Mucosa of stomach (tissue), 1 donor: Measurements from ENCODE around the gene ALPL.

ENCODE experiments used
- H3K27me3 ChIP-seq: one replicate; pipeline ENCODE4 v1.7.0; 2013; ENCODE audit warnings: mild to moderate bottlenecking, low read length; ENCODE audit not compliant: control insufficient read depth, insufficient read depth
- H3K36me3 ChIP-seq: one replicate; pipeline ENCODE4 v1.7.0; 2013; ENCODE audit warnings: low read length; ENCODE audit not compliant: control insufficient read depth, insufficient read depth
- H3K4me1 ChIP-seq: one replicate; pipeline ENCODE4 v1.7.0; 2013; ENCODE audit warnings: mild to moderate bottlenecking, low read length; ENCODE audit not compliant: control insufficient read depth, insufficient read depth
- H3K4me3 ChIP-seq: one replicate; pipeline ENCODE4 v1.7.0; 2013; ENCODE audit warnings: low read length
- H3K9ac ChIP-seq: one replicate; pipeline ENCODE4 v1.7.0; 2013; ENCODE audit warnings: mild to moderate bottlenecking, low read length, moderate library complexity
- H3K9me3 ChIP-seq: one replicate; pipeline ENCODE4 v1.7.0; 2013; ENCODE audit warnings: mild to moderate bottlenecking, low read length, moderate library complexity; ENCODE audit not compliant: control insufficient read depth
- donor health status: Pancreatic carcinoma.

The ALPL gene

GRCh38 chr1:21537511-21537931 lies 28.3 kb downstream of the ALPL start:
- peaks cover 10% of the 10 kb centered on the region for H3K27me3 ChIP-seq
- H3K36me3 ChIP-seq = no peaks in the 10 kb centered on the region
- no peak overlapping the region for H3K9ac ChIP-seq
- no peak overlapping the region for H3K4me3 ChIP-seq
- H3K9me3 ChIP-seq = no peaks in the 10 kb centered on the region
- H3K4me1 ChIP-seq = peaks cover 4% of the 10 kb centered on the region

- Histone ChIP-seq H3K9ac (no peak overlapping the region), H3K27me3 (peaks cover 10% of the 10 kb centered on the region), H3K36me3 (no peaks in the 10 kb centered on the region), H3K4me3 (no peak overlapping the region), H3K9me3 (no peaks in the 10 kb centered on the region), H3K4me1 (peaks cover 4% of the 10 kb centered on the region)
Measured at GRCh38 chr1:21537932-21538630, 28.9 kb downstream of the ALPL start.

DNA sequence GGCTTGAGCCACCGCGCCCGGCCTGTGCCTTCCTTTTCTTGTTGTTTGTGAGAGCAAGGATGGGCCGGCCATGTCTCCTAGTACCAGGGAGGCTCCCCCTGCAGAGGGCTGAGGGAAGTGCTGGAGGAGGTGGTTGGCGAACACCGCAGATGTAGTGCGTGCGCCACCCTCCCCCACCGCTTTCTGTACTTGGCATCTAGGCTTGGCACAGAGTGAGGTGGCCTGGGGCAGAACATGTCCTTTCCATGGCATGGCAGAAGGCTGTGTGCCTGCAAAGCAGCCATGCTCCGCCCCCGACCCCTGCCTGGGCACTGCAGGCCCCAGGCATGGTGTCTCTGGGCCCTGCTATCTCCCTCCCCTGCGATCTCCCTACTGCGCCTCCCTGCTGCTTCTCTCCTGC lies 30.7 kb downstream of the ALPL start:
- Histone ChIP-seq H3K27me3 (peaks cover 10% of the 10 kb centered on the region), H3K36me3 (no peaks in the 10 kb centered on the region), H3K4me3 (no peak overlapping the region), H3K4me1 (peaks cover 4% of the 10 kb centered on the region), H3K9me3 (no peaks in the 10 kb centered on the region), H3K9ac (no peak overlapping the region)

GRCh38 chr1:21541329-21541728 lies 32.1 kb downstream of the ALPL start:
- no peak overlapping the region for H3K9ac ChIP-seq
- H3K4me3 ChIP-seq = no peak overlapping the region
- no peaks in the 10 kb centered on the region for H3K36me3 ChIP-seq
- H3K27me3 ChIP-seq = peaks cover 10% of the 10 kb centered on the region
- H3K9me3 ChIP-seq = no peaks in the 10 kb centered on the region
- peaks cover 4% of the 10 kb centered on the region for H3K4me1 ChIP-seq

- Histone ChIP-seq H3K9me3 (no peaks in the 10 kb centered on the region), H3K36me3 (no peaks in the 10 kb centered on the region), H3K4me1 (peaks cover 4% of the 10 kb centered on the region), H3K9ac (no peak overlapping the region), H3K27me3 (peaks cover 10% of the 10 kb centered on the region), H3K4me3 (no peak overlapping the region)
Measured at GRCh38 chr1:21541835-21542234, 32.6 kb downstream of the ALPL start.

DNA sequence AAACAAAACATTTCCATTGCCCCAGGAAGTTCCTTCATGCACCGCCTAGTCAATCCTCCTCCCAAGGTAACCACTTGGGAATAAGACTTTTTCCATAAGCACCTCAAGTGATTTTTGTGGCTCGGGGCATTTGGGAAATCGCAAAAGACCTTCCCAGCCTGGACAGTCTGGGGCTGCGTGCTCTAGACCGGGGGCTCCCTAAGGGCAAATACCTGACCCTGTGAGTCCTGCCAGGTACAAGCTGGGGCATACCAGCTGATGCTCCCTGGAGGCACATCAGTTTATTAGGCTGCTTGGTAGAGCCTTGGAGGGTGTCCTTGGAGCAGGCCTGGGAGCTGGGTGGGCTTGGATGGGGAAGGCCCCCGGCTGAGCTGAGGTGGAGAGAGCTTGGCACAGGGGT lies 34.4 kb downstream of the ALPL start:
- H3K4me1 ChIP-seq = no peaks in the 10 kb centered on the region
- H3K27me3 ChIP-seq = peaks cover 5% of the 10 kb centered on the region
- no peaks in the 10 kb centered on the region for H3K36me3 ChIP-seq
- no peak overlapping the region for H3K4me3 ChIP-seq
- no peaks in the 10 kb centered on the region for H3K9me3 ChIP-seq
- no peak overlapping the region for H3K9ac ChIP-seq

DNA sequence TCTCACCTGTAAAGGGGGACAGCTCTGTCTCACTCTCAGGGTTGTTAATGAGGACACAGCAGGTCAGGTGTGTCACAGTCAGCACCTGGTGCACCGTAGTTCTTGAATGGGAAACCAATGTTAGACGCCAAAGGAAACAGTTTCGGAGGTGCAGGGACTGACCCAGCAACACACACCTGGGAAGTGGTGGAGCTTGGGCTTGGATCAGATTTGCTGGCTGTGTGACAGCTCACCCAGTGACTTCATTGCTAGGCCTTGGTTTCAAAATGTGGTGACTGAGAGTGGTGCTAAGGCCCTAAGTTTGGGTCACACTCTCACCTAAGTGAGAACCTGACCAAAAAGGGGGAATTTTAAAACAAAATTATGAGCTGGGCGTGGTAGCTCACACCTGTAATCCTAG lies 34.9 kb downstream of the ALPL start:
- Histone ChIP-seq H3K9me3 (no peaks in the 10 kb centered on the region), H3K4me1 (no peaks in the 10 kb centered on the region), H3K36me3 (no peaks in the 10 kb centered on the region), H3K27me3 (no peaks in the 10 kb centered on the region), H3K4me3 (no peak overlapping the region), H3K9ac (no peak overlapping the region)

DNA sequence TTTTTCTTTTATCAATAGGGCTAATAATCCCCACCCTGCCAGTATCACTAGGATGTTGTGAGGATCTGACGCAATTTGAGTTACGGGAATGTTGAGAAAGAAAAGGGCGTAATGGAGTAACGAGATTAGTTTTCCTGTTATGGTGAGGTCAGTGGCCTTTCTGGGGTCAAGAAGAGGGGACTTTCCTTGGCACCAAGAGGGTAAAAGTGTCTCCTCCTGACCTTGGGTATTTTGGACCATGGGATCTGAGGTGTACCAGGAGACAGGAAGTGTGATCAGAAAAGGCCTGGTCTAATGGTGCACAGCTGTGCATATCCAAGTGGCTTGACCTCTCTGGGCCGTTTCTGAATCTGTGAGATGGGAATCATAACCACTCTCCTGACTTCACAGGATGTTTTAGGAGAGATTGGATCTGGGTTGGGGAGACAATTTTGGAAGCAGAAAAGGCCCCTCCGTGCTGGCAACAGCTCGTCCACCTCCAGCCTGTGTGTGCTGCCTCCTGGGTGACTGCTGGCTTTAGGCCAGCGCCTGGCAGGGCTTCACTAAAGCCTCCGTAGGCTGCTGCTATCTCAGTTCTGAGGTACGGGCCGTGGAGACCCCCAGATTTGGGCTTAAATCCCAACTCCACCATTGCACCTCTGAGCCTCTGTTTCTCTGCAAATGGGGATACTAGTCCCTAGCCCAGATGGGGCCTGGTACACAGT lies 37.1 kb downstream of the ALPL start:
- Histone ChIP-seq H3K4me3 (no peak overlapping the region), H3K36me3 (no peaks in the 10 kb centered on the region), H3K9ac (no peak overlapping the region), H3K4me1 (no peaks in the 10 kb centered on the region), H3K27me3 (no peaks in the 10 kb centered on the region), H3K9me3 (no peaks in the 10 kb centered on the region)

GRCh38 chr1:21547876-21548275 lies 38.7 kb downstream of the ALPL start:
- Histone ChIP-seq H3K4me3 (no peak overlapping the region), H3K36me3 (no peaks in the 10 kb centered on the region), H3K9me3 (no peaks in the 10 kb centered on the region), H3K27me3 (no peaks in the 10 kb centered on the region), H3K4me1 (no peaks in the 10 kb centered on the region), H3K9ac (no peak overlapping the region)

DNA sequence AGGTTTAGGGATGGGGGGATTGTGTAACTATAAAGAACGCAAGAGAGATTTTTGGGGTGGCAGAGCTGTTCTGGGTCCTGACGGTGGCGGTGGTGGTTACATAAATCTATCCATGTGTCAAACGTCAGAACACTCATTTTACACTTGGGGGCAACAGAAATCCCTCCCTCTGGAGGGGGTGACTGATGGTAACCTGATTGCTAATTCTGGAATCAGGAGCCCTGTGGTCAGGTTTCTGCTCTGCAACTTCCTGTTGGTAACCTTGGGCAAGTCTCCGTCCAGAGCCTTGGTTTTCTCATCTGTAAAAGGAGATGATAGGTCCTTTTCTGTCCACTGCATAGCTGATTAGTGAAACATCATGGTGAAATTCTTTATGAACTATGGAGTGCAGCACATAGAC lies 40.9 kb downstream of the ALPL start:
- Histone ChIP-seq H3K4me1 (no peaks in the 10 kb centered on the region), H3K27me3 (no peaks in the 10 kb centered on the region), H3K4me3 (no peak overlapping the region), H3K9ac (no peak overlapping the region), H3K36me3 (no peaks in the 10 kb centered on the region), H3K9me3 (no peaks in the 10 kb centered on the region)

DNA sequence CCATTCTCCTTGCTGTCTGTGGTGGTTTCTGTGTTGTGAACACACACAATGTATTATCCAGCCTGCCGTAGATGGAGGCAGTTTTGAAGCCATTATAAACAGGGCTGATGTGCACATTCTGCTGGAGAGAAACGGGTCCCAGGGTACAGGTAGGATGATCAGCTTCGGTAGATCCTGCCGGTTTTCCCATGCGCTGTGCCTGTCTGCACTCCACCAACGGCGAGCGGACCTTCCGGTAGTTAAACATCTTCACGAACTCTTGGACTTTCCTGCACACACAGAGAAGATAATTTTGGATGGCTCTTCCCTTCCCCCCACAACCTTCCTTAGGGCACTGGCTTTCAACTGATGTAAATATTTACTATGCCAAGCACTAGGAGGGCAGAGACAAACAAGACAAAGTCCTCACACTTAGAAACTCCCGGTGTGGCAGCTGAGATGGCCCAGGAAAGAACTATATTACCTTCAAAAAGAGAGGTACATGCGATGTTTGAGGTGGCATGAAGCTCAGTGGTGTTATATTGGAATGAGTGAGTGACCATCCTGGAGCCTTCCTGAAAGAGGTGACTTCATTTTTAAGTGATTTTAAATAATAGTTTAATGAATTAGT lies 41.7 kb downstream of the ALPL start:
- no peaks in the 10 kb centered on the region for H3K9me3 ChIP-seq
- no peaks in the 10 kb centered on the region for H3K27me3 ChIP-seq
- H3K4me1 ChIP-seq = no peaks in the 10 kb centered on the region
- no peaks in the 10 kb centered on the region for H3K36me3 ChIP-seq
- H3K9ac ChIP-seq = no peak overlapping the region
- no peak overlapping the region for H3K4me3 ChIP-seq

- Histone ChIP-seq H3K9ac (no peak overlapping the region), H3K4me1 (no peaks in the 10 kb centered on the region), H3K36me3 (no peaks in the 10 kb centered on the region), H3K27me3 (no peaks in the 10 kb centered on the region), H3K9me3 (no peaks in the 10 kb centered on the region), H3K4me3 (no peak overlapping the region)
Measured at GRCh38 chr1:21552715-21553114, 43.5 kb downstream of the ALPL start.
